ENCODE data around the gene ATP5F1A. TPM values are rescaled to one million over a fixed set of nuclear protein-coding genes. Genes with fewer than 3 reads are reported as not detected.

The ATP5F1A gene
- total RNA-seq, 1 donor from 2014 or later: 931 TPM

DNA sequence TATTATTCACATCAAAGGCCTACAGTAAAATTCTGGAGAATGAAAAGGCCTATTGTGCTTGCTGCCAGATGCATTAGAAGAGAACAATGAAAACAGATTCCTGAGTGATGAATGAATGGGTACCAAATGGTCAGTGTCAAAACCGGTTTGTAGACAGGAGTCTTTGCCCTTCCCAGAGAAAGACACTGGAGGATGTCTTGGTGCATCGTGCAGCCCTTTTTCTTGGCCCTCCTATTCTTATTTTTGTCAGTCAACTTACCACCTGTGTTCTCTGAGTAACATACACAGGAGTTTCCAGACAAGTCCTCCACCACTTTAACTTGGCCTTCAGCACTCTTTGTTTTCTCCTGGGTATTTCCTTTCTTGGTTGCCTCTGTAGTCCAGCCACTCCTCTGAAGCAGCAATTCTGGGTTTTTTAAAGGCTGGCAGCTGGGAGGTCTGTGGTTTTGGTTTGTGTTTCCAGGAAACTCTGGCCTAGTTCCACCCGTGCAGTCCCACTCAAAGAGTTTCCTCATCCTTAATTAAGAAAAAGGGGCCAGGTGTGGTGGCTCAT lies 55.4 kb downstream of the ATP5F1A start:
- no peak for DNase-seq

DNA sequence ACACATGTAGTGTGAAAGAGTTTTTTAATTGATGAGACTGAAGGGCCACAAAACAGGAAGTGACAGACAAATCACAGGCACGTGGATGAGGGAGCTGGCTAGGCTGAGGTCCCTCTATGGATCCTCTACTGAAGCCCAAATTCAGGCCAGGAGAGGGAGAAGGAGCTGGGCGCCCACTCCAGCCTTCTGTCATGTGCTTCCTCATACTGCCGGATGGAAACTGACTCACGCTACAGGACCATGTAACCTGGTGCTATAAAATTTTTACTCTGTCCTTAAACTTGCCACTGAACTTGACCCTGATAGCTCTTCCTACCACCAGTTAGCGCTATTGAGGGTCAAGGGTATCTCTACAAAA lies 57.4 kb downstream of the ATP5F1A start:
- no peak for DNase-seq

DNA sequence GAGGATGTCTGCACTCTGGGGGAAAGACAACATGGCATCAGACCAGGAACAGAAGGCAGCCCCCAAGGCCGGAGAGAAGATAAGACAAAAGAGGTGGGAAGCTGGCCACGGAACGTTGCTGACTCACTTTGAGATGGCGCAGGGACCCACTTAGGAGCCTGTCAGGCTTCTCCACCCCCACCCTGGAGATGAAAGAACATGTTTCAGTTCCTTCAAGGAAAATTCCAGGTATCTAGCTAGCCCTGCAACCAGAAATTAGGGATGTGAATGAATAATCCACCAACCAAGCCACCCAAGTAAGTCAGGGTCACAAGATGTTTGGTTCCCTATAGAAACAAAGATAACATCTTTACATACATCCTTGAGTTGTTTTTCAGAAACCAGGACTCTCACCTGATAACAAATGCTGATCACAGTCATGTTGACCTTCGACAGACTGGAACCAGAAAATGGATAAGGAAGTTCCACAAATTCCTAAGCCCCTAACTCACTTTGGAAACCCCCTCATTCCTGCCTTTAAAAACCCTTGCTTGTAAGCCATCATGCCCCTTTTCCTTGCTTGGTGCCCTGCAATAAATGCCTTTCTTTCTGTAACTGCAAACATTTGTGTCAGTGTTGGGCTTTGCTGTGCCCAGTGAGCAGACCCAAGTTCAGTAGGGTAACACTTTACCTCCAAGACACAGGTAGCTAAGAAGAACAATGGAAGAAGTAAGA lies 57.9 kb downstream of the ATP5F1A start:
- DNase-seq: no peak

DNA sequence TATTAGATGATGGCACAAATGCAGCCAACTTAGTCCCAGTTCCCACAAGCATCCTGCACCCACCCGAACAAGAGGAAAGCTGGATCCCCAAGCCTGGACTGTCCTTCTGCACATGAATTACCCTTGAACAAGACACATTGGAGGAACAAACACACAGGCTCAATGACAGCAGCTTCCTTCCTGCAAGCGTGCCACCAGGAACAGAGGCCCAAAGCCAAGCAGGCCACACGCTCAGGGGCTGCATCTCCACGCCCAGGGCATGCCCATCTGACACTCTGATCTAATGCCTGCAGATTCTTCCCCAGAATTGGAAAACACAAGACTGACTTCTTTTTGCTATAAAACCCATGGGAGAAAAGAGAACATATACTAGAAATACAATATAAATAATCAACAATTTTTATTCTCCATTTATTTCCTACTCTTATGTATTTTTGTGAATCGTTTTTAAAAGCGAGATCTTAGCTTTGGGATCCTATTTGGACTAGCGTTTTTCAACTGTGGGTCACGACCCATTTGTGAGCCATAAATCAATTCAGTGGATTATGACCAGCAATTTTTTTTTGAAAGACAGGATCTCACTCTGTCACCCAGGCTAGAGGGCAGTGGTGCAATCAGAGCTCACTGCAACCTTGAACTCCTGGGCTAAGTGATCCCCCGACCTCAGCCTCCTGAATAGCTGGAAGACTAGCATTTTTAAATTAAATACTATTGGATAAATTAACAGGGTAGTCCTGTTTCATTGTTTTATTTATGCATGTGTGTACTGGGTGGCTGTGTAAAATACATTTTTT lies 60.4 kb downstream of the ATP5F1A start:
- DNase-seq: no peak

DNA sequence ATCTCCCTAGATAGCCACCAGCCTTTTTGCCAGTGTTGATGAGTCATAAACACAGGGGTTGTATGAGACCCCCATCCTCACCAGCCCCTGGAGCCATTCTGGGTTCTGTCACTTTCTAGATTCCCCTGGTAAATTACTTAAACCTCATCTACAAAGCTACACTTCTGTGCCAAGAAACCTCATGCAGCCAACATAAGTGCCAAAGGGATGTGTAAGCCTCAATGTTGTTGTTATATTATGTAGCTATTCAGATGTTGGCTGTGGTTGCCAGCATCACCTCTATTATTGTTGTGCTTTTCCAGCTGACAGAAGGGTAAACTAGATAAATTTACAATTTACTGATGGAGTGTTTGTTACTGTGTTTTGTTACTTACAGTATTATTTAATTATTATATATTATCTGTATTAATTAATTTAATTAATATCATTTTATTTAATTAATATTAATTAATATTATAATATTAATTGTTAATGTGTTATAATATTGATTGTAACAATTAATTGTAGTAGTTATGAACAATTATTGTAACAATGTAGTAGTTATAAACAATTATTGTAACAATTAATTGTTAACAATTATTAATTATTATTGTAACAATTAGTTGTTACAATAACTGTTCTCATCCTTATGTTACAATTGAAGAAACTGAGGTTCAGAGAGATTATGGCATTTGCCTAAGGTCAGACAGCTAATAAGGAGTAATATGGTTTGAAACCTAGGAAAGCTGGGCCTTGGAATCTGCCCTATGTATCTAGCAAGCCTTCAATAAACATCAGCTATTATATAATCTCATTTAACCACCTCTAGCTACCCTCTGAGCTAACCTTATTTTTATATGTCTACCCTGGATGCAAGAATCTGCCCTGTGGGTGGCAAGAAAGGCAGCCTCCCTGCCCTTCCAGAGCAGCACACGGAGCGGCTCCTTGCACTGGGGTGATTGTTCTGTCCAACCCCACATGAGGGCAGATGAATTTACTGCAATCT lies 62.1 kb downstream of the ATP5F1A start:
- no peak for DNase-seq

DNA sequence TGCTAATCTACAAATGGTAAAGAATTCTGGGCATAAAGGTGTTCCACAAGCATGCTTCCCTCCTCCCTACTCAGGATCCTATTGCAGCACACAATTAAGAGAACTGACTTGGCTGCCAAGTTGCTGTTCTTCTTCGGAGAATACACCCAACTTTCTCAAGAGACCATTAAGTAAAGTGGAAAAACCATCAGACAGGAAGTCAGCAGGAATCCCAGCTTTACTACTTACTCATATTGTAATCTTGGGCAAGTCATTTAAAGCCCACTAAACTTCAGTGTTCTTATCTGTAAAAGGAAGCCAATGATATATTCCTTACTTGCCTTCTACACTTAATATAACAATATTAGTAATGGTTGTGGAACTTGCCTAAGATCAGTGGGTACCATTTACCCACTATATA lies 63.9 kb downstream of the ATP5F1A start:
- DNase-seq: no peak

DNA sequence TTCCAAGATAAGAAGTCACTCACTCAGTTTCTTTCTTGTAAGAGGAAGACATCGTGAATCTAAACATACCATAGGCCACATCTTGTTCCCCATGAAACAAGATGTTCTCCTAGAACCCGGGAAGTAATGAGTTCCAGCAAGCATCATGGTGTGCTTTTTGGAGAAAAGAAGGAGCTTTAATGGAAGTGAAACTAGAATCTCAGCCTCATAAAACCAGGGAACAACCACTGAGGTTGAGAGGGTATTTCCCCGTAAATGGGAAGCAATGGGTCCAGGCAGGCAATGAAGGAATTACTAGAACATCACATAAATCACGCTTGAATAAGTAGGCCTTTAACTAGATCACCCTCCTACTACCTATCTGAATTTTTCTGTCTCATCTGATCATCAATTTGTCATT lies 66.4 kb downstream of the ATP5F1A start:
- DNase-seq: no peak

Other genes starting within 250 kb of the ATP5F1A start
- 19.2 and 23.3 TPM in 2 replicates for gene EPG5, start 131.0 kb downstream of the ATP5F1A start, total RNA-seq
- 0.56 and 0.68 TPM in 2 replicates for gene PSTPIP2, start 26.0 kb downstream of the ATP5F1A start, total RNA-seq
- gene HAUS1, start 6.1 kb upstream of the ATP5F1A start, total RNA-seq: 87.6 and 102 TPM in 2 replicates

All from dermis blood vessel endothelial cell (primary cell).